HepG2 (cell line): ENCODE measurements around the gene C2. TPM values are rescaled to one million over a fixed set of nuclear protein-coding genes. Genes with fewer than 3 reads are reported as not detected.
A peak's percentile ranks its signal among the peaks of the same experiment; 100 is the strongest.

Experiments
- ATAC-seq: fragments of 200-7000 bp; cut with Tn5 transposase; 3 replicates; pipeline ENCODE4 v1.9.1; 2020; ENCODE audit warnings: mild to moderate bottlenecking, moderate library complexity
- BruUV-seq: library from RNA; stranded (reverse); fragments of 400-500 nt; replicated peaks from 2 replicates; lab custom pipeline; 2021; lab: Mats Ljungman, UMichigan
- CTCF ChIA-PET: fragments of 300-600 bp; formaldehyde crosslinking; extraction: SDS; loops from one replicate; lab custom pipeline; 2021; ENCODE audit warnings: low total read pairs, inconsistent platforms, low intra/inter-chr PET ratio; lab: Yijun Ruan, JAX
- POLR2A ChIA-PET: fragments of 350-600 bp; sonication (Branson Sonifier 250); formaldehyde crosslinking; loops from one replicate; lab custom pipeline; 2020; ENCODE audit warnings: antibody characterized with exemption, inconsistent platforms; lab: Yijun Ruan, JAX
- DNase-seq: peaks from one replicate; pipeline ENCODE4 v3.0.0-alpha.2; 2015; ENCODE audit warnings: low spot score
- FAIRE-seq: peaks from 3 replicates; lab custom pipeline; 2011; peaks lifted over from hg19 to GRCh38; lab: Jason Lieb, UNC
- H2AFZ ChIP-seq: one replicate; pipeline ENCODE4 v1.6.1; 2011; ENCODE audit warnings: low read length, inconsistent platforms
- H3K27ac ChIP-seq: fragments of 300-600 bp; 3 replicates; pipeline ENCODE4 v1.8.0; 2011; ENCODE audit warnings: mixed run types, mild to moderate bottlenecking, mixed read lengths, low read length, inconsistent platforms; ENCODE audit not compliant: insufficient read depth; ENCODE audit errors: extremely low read length
- H3K27me3 ChIP-seq, 2 experiments: fragments of 200-600 bp in 1 of 2; 2 replicates in 1 of 2; 3 replicates in 1 of 2; pipeline versions ENCODE4 v1.6.0 to v1.8.0; 2011; ENCODE audit warnings: low read length in 2 of 2, mild to moderate bottlenecking in 2 of 2, moderate library complexity in 2 of 2, inconsistent platforms in 1 of 2; ENCODE audit not compliant: insufficient read depth in 2 of 2, control insufficient read depth in 1 of 2
- H3K36me3 ChIP-seq, 2 experiments: fragments of 200-600 bp in 1 of 2; replicated peaks in 1 of 2; 2 replicates in 1 of 2; 3 replicates in 1 of 2; pipeline versions ENCODE4 v1.5.1 to v1.8.0; 2011; ENCODE audit warnings: low read length in 2 of 2, inconsistent platforms in 1 of 2; ENCODE audit not compliant: insufficient read depth in 2 of 2, control insufficient read depth in 1 of 2
- H3K4me1 ChIP-seq: 2 replicates; pipeline ENCODE4 v1.5.1; 2012; ENCODE audit warnings: low read length, inconsistent platforms; ENCODE audit not compliant: insufficient read depth
- H3K4me2 ChIP-seq: 2 replicates; pipeline ENCODE4 v1.6.0; 2011; ENCODE audit warnings: low read depth, low read length, inconsistent platforms
- H3K4me3 ChIP-seq, 3 experiments: fragments of 200-600 bp in 1 of 3; sonication (generic), shearing (Covaris generic) in 1 of 3; replicated peaks in 1 of 3; 2 replicates each; pipeline ENCODE4 v1.5.1; 2011 to 2016; ENCODE audit warnings: low read length in 3 of 3, inconsistent platforms in 2 of 3, low read depth in 2 of 3, mild to moderate bottlenecking in 2 of 3, control low read depth in 1 of 3, mixed read lengths in 1 of 3; ENCODE audit not compliant: insufficient read depth in 1 of 3
- H3K79me2 ChIP-seq: one replicate; pipeline ENCODE4 v1.6.1; 2011; ENCODE audit warnings: low read length, inconsistent platforms; ENCODE audit not compliant: insufficient read depth
- H3K9ac ChIP-seq: 2 replicates; pipeline ENCODE4 v1.6.0; 2011; ENCODE audit warnings: mild to moderate bottlenecking, low read depth, low read length, inconsistent platforms; ENCODE audit not compliant: insufficient read depth
- H3K9me3 ChIP-seq: 2 replicates; pipeline ENCODE4 v1.5.1; 2012; ENCODE audit warnings: mild to moderate bottlenecking, low read length
- H4K20me1 ChIP-seq: 2 replicates; pipeline ENCODE4 v1.6.0; 2011; ENCODE audit warnings: inconsistent platforms, mild to moderate bottlenecking, low read length, moderate library complexity; ENCODE audit not compliant: insufficient read depth
- AGO2 ChIP-seq: fragments of 200-400 bp; formaldehyde crosslinking; optimal IDR thresholded peaks from 2 replicates; pipeline ENCODE3; 2017; ENCODE audit warnings: mild to moderate bottlenecking, low read depth, low read length, moderate library complexity
- AKAP8 ChIP-seq: sonication (generic); formaldehyde crosslinking; IDR thresholded peaks from 2 replicates; pipeline ENCODE4 v1.5.1; 2020; ENCODE audit warnings: mild to moderate bottlenecking, missing genetic modification reagents
- ARID2 ChIP-seq: sonication (generic); formaldehyde crosslinking; IDR thresholded peaks from 2 replicates; pipeline ENCODE4 v1.8.1; 2022; ENCODE audit warnings: mild to moderate bottlenecking, missing genetic modification reagents, borderline replicate concordance
- CEBPB ChIP-seq: IDR thresholded peaks from 2 replicates; pipeline ENCODE4 v1.6.1; 2011; ENCODE audit warnings: low read depth, low read length, improper control_type of control experiment, borderline replicate concordance
- CEBPG ChIP-seq: IDR thresholded peaks from 2 replicates; pipeline ENCODE4 v1.6.1; 2016
- ELF4 ChIP-seq: sonication (generic); formaldehyde crosslinking; IDR thresholded peaks from 2 replicates; pipeline ENCODE4 v1.5.0; 2020; ENCODE audit warnings: missing genetic modification reagents, mild to moderate bottlenecking, moderate library complexity, borderline replicate concordance
- IRF9 ChIP-seq: sonication (generic); formaldehyde crosslinking; IDR thresholded peaks from 2 replicates; pipeline ENCODE4 v1.8.0; 2022; ENCODE audit warnings: missing genetic modification reagents, mild to moderate bottlenecking, borderline replicate concordance
- MED8 ChIP-seq: sonication (generic); formaldehyde crosslinking; IDR thresholded peaks from 2 replicates; pipeline ENCODE4 v1.8.1; 2023; ENCODE audit warnings: mild to moderate bottlenecking, missing genetic modification reagents; ENCODE audit not compliant: insufficient replicate concordance
- NFYC ChIP-seq: IDR thresholded peaks from 2 replicates; pipeline ENCODE4 v1.6.1; 2016; ENCODE audit warnings: missing genetic modification reagents, missing compliant biosample characterization
- POLR2G ChIP-seq: fragments of 200-400 bp; formaldehyde crosslinking; IDR thresholded peaks from 2 replicates; pipeline ENCODE4 v1.6.1; 2018; ENCODE audit warnings: mild to moderate bottlenecking, low read depth, low read length, moderate library complexity
- RBM22 ChIP-seq: fragments of 200-400 bp; formaldehyde crosslinking; optimal IDR thresholded peaks from 2 replicates; pipeline ENCODE3; 2017; ENCODE audit warnings: mild to moderate bottlenecking, low read length, moderate library complexity
- TAF1 ChIP-seq: sonication (generic); formaldehyde crosslinking; IDR thresholded peaks from 2 replicates; pipeline ENCODE4 v1.4.0; 2020; ENCODE audit warnings: missing genetic modification reagents
- ZMAT3 ChIP-seq: sonication (generic); formaldehyde crosslinking; conservative IDR thresholded peaks from 2 replicates; pipeline ENCODE4 v1.7.0; 2021; ENCODE audit warnings: missing genetic modification reagents
- ZNF280D ChIP-seq: sonication (generic); formaldehyde crosslinking; IDR thresholded peaks from 2 replicates; pipeline ENCODE4 v1.5.1; 2020; ENCODE audit warnings: mild to moderate bottlenecking, missing genetic modification reagents
- ZNF512B ChIP-seq: sonication (generic); formaldehyde crosslinking; IDR thresholded peaks from 2 replicates; pipeline ENCODE4 v1.5.1; 2020; ENCODE audit warnings: missing genetic modification reagents, mild to moderate bottlenecking, borderline replicate concordance
- ZNF564 ChIP-seq: sonication (generic); formaldehyde crosslinking; IDR thresholded peaks from 2 replicates; pipeline ENCODE4 v1.8.1; 2023; ENCODE audit warnings: mild to moderate bottlenecking, missing genetic modification reagents
- ZNF883 ChIP-seq: sonication (generic); formaldehyde crosslinking; IDR thresholded peaks from 2 replicates; pipeline ENCODE4 v1.5.1; 2020; ENCODE audit warnings: mild to moderate bottlenecking, missing genetic modification reagents; ENCODE audit errors: not compliant biosample characterization
- WGBS: methylation state at CpG from one replicate; pipeline ENCODE4 v1.1.6; 2017; ENCODE audit warnings: low lambda C conversion rate; 5-methylcytosine and 5-hydroxymethylcytosine counted together
- in situ Hi-C: cut with HindIII; loops from 2 replicates; pipeline ENCODE4 v1.10.0; 2017; ENCODE audit warnings: low pct_unique_long_range_greater_than_20kb; ENCODE audit not compliant: extremely low pct_ligation_motif_present
- intact Hi-C: fragments of 100-400 bp; cut with micrococcal nuclease; formaldehyde crosslinking; loops from one replicate; pipeline ENCODE4 v1.10.0; 2022; ENCODE audit not compliant: unreplicated experiment
- polyA plus RNA-seq, 8 experiments: library from polyadenylated mRNA; depleted of rRNA in 3 of 8; stranded (reverse) in 7 of 8; unstranded in 1 of 8; fragments of >200 nt; fragmentation: Illumina TruSeq in 4 of 8; extraction: Trizol in 4 of 8; gene quantifications; 2 replicates each; pipeline versions ENCODE4 v1.2.1 to v1.2.3, GENCODE V29; 2011 to 2016; ENCODE audit warnings: low read depth in 4 of 8, missing spikeins in 1 of 8, mixed read lengths in 1 of 8; ENCODE audit not compliant: insufficient read depth in 1 of 8
- total RNA-seq, 5 experiments: library from RNA; depleted of rRNA; stranded (reverse); fragments of >200 nt; fragmentation: Illumina TruSeq; extraction: Trizol; gene quantifications; 2 replicates each; pipeline ENCODE4 v1.2.3, GENCODE V29; 2016; ENCODE audit warnings: low read depth in 1 of 5

The C2 gene
- total and polyA plus RNA-seq, 2 of the 13 experiments (the other 11 are each of a cell fraction or from before 2014, with no cell fraction given) = 165 to 307 TPM

GRCh38 chr6:31948753-31949413 lies 21.4 kb downstream of the C2 start:
- DNase-seq (no peak), FAIRE-seq (peak; percentile 18), ATAC-seq (no peak)
- Histone ChIP-seq H3K9ac (no peak overlapping the region), H3K27me3 (no peaks in the 10 kb centered on the region; a peak in 1 of 5 replicates), H2AFZ (no peak overlapping the region), H4K20me1 (no peaks in the 10 kb centered on the region), H3K27ac (no peak overlapping the region), H3K4me2 (no peak overlapping the region), H3K9me3 (no peaks in the 10 kb centered on the region), H3K4me3 (no peak overlapping the region), H3K36me3 (peaks cover 27 to 75% of the 10 kb centered on the region in 2 experiments), H3K4me1 (peaks cover 62% of the 10 kb centered on the region), H3K79me2 (peaks cover 22% of the 10 kb centered on the region)
- in situ Hi-C loops (loop anchor here (5.0 kb wide), 1 partner anchor 47 kb away; the partner anchor contains the start of gene ZBTB12), intact Hi-C loops (no loop called here)
- ChIA-PET POLR2A (interaction anchor here (0.8 to 6.3 kb wide), 7 partner anchors 9 to 51 kb away, joined by 4 to 69 read pairs (median 6); partner anchors contain the start of genes C2, DXO, NELFE and SKIC2), CTCF (no interaction called here)
- BruUV-seq = no TSS peak
- WGBS = 98% methylated on average over 6 of the region's 6 CpGs
- no peak for TF ChIP-seq MED8 (CRISPR knock-in tag)
- no peak for TF ChIP-seq ZMAT3 (CRISPR knock-in tag)
- TF ChIP-seq NFYC (CRISPR knock-in tag) = no peak; the same call in 1 of the 2 replicates
- TF ChIP-seq RBM22 = peak; percentile 79
- 0 out of 2 replicates have a peak, but pooled peaks have one; percentile 20 for TF ChIP-seq TAF1
- TF ChIP-seq ELF4 = no peak
- peak; percentile 69 for TF ChIP-seq POLR2G
- TF ChIP-seq ZNF512B (CRISPR knock-in tag) = no peak
- TF ChIP-seq ARID2 (CRISPR knock-in tag) = 0 out of 2 replicates have a peak, but pooled peaks have one; percentile 54
- TF ChIP-seq IRF9 = 0 out of 2 replicates have a peak, but pooled peaks have one; percentile 25
- peak; percentile 73 for TF ChIP-seq CEBPB
- TF ChIP-seq CEBPG (CRISPR knock-in tag) = peak; percentile 65; the same call in 1 of the 2 replicates
- TF ChIP-seq ZNF564 = no peak
- TF ChIP-seq AGO2 = peak; percentile 54
- TF ChIP-seq AKAP8 = 0 out of 2 replicates have a peak, but pooled peaks have one; percentile 56
- no peak for TF ChIP-seq ZNF883
- TF ChIP-seq ZNF280D = no peak
